GM19193 (cell line): ENCODE measurements around the gene TCEANC.

ENCODE experiments used
- POLR2A ChIP-seq: IDR thresholded peaks from 4 replicates; pipeline ENCODE4 v1.6.1; 2011; ENCODE audit not compliant: insufficient read depth, insufficient read length; ENCODE audit errors: extremely low read depth

Gene TCEANC, protein sequence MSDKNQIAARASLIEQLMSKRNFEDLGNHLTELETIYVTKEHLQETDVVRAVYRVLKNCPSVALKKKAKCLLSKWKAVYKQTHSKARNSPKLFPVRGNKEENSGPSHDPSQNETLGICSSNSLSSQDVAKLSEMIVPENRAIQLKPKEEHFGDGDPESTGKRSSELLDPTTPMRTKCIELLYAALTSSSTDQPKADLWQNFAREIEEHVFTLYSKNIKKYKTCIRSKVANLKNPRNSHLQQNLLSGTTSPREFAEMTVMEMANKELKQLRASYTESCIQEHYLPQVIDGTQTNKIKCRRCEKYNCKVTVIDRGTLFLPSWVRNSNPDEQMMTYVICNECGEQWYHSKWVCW

DNA sequence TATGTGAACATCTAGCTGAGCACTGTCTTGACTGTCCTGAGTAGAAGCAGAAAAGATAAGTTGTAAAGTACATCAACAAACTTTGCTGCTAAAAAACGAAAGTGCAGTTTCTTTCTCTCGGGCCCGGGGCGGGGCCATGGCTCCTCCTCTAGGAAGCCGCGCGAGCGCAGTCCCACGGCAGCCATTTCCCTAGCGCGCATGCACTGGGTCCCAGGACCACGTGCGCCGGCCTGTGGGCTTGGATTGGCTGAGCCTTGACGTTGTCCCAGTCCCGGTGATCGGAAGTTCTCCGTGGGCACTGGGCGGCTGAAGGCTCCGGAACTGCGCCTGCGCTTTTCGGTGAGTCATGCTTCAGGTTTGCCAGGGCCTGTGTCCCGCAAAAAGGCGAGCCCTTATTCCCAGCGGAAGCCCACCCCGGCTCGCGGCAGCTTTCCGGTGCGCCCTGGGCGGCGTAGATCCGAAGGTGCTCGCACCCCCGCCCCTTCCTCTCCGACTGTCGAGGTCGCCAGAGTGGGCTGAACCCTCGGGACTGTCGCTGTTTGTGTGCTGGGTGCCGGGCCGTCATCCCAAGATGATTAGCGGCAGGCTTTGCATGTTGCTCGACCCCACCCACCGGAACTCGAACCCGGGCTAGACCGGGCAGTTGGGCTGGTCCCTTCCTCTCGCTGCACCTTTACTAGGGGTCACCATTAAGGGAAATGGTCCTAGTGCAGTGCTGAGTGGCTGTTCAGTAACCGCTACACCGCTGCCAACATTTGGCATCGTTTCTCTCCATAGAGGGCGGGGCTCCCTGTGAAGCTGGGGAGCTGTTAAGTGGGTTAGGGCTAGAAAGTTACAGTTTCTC, at the start of gene TCEANC:
Gene TCEANC (plus strand): TSS at position 292 of the 844 bp plus-strand sequence. CDS start 9,368 bp downstream, outside the sequence.
- peak; percentile 79 for TF ChIP-seq POLR2A

- TF ChIP-seq POLR2A, result no peak
These were observed 47.3 kb upstream of the TCEANC start for GRCh38 chrX:13605611-13606010.

GRCh38 chrX:13607331-13607995, 45.5 kb upstream of the TCEANC start:
- no peak for TF ChIP-seq POLR2A

DNA sequence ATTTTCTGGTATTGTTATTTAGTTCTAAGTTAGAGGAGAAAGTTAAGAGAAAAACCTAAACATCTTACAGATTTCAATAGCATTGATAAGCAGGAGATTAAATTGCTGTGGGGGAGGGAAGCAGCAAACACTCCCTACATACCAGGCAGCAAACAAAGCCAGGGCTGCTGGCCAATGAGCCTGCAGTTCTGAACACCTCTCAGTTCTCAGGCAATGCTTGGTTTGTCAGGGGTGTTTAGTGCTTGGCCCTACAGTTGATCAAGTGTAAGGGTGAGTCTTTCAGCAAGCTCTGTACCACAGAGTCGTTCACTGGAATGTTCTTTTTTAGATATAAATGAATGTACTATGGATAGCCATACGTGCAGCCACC, 45.0 kb upstream of the TCEANC start:
- no peak for TF ChIP-seq POLR2A

DNA sequence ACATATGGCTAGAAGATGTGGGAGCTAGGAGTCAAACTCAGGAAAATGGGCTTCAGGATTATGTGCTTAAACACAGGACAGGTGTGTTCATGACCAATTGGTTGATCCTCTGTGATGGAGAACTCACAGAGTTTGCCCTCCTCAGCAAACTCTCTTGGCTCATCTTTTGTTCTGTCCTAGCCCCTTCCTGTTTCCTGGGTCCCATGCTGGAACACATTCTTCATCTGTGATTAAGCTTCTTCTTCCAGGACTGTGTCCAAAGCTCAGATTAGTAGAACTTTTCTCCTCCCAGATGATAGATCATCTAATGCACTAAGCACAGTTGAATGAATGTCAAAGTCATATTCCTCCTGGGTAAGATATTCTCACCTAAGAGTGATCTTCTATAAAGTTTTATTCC, 38.8 kb upstream of the TCEANC start:
- TF ChIP-seq POLR2A, result no peak

DNA sequence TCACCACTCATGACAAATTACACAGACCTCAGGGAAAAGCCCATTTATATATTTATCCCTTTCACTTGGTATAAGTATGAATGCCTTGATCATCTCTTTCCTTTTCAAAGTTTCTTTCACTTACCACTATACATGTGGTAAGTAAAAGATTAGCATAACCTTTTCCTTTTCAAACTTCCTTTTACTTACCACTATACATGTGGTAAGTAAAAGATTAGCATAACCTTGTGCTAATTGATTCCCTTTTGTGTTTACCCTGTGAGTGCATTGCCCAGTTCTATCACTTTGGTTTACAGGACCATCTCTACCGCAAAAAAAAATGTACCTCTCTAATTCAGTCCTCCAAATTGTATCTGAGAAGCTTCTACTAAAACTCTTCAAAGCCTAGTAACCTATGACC, 32.7 kb upstream of the TCEANC start:
- no peak for TF ChIP-seq POLR2A

DNA sequence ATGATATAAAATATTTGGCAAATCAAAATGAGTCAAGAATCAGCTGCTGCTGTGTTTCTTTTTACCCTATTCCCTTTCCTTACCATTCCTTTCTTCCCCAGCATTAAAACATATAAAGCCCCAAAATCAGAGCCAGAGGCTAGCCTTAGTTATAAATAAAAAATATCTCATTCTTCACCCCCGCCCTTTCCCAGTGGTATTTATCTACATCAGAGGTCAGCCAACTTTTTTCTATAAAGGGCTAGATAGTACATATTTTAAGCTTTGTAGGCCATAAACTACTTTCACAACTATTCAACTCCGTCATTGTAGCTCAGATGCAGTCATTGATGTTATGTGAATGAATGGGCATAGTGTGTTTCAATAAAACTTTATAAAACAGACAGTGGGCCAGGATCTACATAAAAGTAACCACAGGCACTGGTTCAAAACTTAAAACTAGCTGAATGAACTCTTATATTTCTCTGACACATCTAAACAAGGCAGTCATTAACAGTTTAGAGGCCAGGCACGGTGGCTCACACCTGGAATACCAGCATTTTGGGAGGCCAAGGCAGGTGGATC, 30.5 kb upstream of the TCEANC start:
- no peak for TF ChIP-seq POLR2A

DNA sequence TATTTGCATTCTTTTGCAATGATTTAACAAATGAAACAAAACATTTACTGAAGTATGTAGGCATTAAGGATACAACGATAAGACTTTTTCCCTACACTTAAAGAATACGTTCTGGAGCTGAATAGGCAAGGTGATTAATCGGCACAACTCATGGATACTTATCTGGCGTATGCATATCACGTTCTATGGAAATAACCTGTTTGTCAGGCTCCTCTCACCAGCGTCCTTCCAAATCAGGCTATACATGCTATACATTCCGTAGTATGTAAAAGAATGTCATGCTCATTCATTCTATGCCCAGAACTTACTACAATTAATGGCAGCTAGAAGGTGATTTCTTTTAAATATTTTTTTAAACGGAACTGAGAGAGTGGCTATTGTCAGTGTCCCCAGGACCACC, 25.6 kb upstream of the TCEANC start:
- no peak for TF ChIP-seq POLR2A

DNA sequence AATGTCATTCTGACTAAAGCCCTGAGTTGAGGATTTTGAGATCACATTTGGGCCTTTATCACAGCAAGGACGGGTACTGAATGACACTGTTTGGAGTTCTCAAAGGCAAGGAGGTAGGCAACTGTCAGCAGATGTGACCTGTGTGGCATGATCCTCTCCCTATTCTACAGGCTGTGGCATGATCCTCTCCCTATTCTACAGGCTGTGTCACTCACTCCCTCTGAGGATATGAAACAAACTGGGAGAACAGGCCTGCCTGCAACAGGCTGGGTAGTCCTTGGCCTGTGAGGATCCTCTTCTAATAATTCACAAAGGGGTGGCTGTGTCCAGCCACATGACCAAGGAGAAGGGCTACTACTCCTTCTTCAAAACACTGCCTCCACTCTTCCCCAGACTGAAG, 14.9 kb upstream of the TCEANC start:
- TF ChIP-seq POLR2A, result no peak

DNA sequence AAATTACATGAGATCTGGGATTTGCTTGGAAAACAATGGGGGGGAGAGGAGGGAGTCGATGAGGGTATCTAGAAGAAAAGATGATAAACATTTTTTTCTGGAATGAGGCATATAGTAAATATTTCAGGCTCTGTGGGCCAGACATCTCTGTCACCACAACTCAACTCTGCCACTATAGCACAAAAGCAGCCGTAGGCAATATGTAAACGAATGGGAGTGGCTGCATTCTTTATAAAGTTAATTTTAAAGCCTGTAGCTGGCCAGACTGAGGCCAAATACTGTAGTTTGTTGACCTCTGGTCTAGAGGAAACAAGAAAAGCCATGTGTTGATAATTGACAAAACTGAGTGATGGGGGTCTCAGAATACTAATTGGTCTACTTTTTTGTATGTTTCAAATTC, 14.1 kb upstream of the TCEANC start:
- TF ChIP-seq POLR2A, result no peak

DNA sequence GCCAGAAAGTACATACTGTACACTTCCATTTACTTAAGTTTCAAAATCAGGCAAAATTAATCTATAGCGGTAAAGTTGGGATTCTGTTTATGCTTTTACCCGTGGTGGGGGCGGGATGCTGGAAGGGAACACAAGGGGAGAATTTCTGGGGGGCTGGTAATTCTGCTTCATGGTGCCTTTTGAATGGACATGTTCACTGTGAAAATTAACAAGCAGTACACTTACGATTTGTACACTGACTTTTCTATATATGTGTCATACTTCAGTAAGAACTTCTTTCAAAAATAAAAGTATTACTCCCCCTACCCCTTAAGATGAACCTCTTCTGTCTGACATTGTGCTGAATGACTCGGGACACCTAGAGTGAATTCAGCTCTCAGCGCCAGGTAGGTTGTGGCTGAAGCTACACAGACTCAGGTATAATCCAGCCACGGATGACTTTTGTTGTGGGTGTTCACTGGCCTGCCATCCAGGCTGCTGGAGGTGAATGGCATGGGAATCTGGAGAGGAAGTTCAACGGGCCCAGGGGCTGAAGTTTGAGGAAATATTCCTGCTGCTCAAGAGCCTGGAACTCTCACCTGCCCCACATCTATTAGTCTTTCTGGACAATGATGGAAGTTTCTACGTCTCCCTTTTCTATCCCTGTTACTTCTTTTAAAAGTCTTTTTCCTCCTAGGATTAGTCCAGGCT, 7.3 kb upstream of the TCEANC start:
- no peak for TF ChIP-seq POLR2A

DNA sequence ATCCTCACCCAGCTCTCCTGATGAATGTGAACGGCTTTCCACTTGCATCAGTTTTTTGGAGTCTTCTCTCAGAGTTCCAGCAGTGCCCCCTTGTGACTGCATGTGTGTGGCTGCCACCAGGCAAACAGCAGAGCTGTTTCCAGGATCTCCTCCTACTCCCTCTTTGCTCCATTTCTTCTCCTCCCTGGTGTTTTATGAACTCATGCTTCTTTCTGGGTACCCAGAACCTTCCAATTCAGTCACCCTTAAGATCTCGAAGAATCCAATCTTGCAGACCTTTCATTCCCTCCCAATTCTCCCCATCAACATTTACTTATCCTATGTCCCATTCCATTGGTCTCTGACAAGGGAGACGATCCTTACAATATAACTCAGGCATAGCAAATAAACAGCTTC, 6.8 kb upstream of the TCEANC start:
- no peak for TF ChIP-seq POLR2A

GRCh38 chrX:13647709-13648212, 5.2 kb upstream of the TCEANC start:
- TF ChIP-seq POLR2A, result no peak

DNA sequence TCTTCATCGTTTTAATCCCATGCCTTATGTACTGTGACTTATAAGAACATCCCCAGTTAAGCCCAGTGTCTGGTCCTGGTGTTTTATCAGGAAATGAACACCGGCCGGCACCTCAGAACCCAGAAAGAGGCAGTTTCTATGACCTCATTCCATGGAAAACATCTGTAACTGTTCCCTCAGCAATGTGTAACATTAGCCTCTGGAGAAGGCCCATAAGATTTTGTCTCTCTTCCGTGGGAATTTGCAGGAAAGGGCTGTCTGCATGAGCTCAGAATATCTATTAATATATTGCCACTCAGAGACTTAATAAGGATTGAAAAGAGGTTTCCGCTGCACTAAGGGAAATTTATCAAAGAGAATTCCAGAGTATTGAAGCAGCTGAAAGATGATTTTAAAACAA, 3.1 kb upstream of the TCEANC start:
- no peak for TF ChIP-seq POLR2A
